Measurements from ENCODE around the gene REC8. TPM values are rescaled to one million over a fixed set of nuclear protein-coding genes. Genes with fewer than 3 reads are reported as not detected.

The REC8 gene
- total and polyA plus RNA-seq, 2 of the 13 experiments (the other 11 are each of a cell fraction or from before 2014, with no cell fraction given): 3.4 to 14.7 TPM

- no peak for TF ChIP-seq TSC22D2 (CRISPR knock-in tag; IDR thresholded peaks at IDR 0.05; ENCODE audit: borderline replicate concordance)
- TF ChIP-seq HNF1B (CRISPR knock-in tag; IDR thresholded peaks at IDR 0.05): peak; percentile 87
- TF ChIP-seq EHMT2 (IDR thresholded peaks at IDR 0.05; ENCODE audit: borderline replicate concordance, low read depth, low read length): no peak; the same call in 1 of the 2 replicates
- TF ChIP-seq DDIT3 (CRISPR knock-in tag; IDR thresholded peaks at IDR 0.05): no peak
- no peak for TF ChIP-seq MAX (IDR thresholded peaks at IDR 0.05)
- TF ChIP-seq NFE2L1 (CRISPR knock-in tag; IDR thresholded peaks at IDR 0.05; ENCODE audit: borderline replicate concordance): peak; percentile 47; the same call in 1 of the 2 replicates
- peak; percentile 80; the same call in 1 of the 2 replicates for TF ChIP-seq MXD4 (CRISPR knock-in tag; IDR thresholded peaks at IDR 0.05)
- no peak for TF ChIP-seq SCMH1 (CRISPR knock-in tag; IDR thresholded peaks at IDR 0.05; ENCODE audit: borderline replicate concordance)
- TF ChIP-seq ZBTB7B (CRISPR knock-in tag; IDR thresholded peaks at IDR 0.05): peak; percentile 57
- TF ChIP-seq TP53 (CRISPR knock-in tag; conservative IDR thresholded peaks at IDR 0.05): no peak
- peak; percentile 90; the same call in 1 of the 2 replicates for TF ChIP-seq AKAP8 (CRISPR knock-in tag; IDR thresholded peaks at IDR 0.05)
- TF ChIP-seq EP300 (IDR thresholded peaks at IDR 0.05; ENCODE audit: low read depth in 2 of 2, low read length in 2 of 2): peak in 1 of 2 experiments; percentile 36; a peak in 1 of 4 replicates
- peak; percentile 34; the same call in 1 of the 2 replicates for TF ChIP-seq EP300 (CRISPR knock-in tag; IDR thresholded peaks at IDR 0.05; ENCODE audit: borderline replicate concordance)
- no peak for TF ChIP-seq ZNF136 (CRISPR knock-in tag; IDR thresholded peaks at IDR 0.05; ENCODE audit: low read depth)
- peak; percentile 45; the same call in 1 of the 2 replicates for TF ChIP-seq TGIF2 (CRISPR knock-in tag; IDR thresholded peaks at IDR 0.05)
- peak; percentile 47; the same call in 1 of the 2 replicates for TF ChIP-seq BCL6 (CRISPR knock-in tag; IDR thresholded peaks at IDR 0.05)
- no peak for TF ChIP-seq HINFP (CRISPR knock-in tag; IDR thresholded peaks at IDR 0.05; ENCODE audit: low read depth)
- peak; percentile 85 for TF ChIP-seq ZNF772 (CRISPR knock-in tag; IDR thresholded peaks at IDR 0.05)
- peak; percentile 42 for TF ChIP-seq YY1 (IDR thresholded peaks at IDR 0.05; ENCODE audit: insufficient read depth, insufficient replicate concordance, low read depth, low read length)
- peak; percentile 98 for TF ChIP-seq TFAP4 (IDR thresholded peaks at IDR 0.05; ENCODE audit: borderline replicate concordance, low read depth)
- 0 out of 2 replicates have a peak, but pooled peaks have one; percentile 46 for TF ChIP-seq ZMAT3 (CRISPR knock-in tag; conservative IDR thresholded peaks at IDR 0.05)
- no peak for TF ChIP-seq ZFAT (CRISPR knock-in tag; conservative IDR thresholded peaks at IDR 0.05)
- peak; percentile 90 for TF ChIP-seq PATZ1 (CRISPR knock-in tag; IDR thresholded peaks at IDR 0.05)
Measured at GRCh38 chr14:24130717-24131548, 40.9 kb upstream of the REC8 start (continued).

Measured in HepG2 (cell line).